Stimulated activated CD8-positive, alpha-beta memory T cell treated with anti-CD3 and anti-CD28 coated beads, Interleukin-12 subunit alpha, Interleukin-12 subunit beta, amount 100 ng/mL, for 1 hour (primary cell): ENCODE results near the gene PABPN1L.

ENCODE experiments used
- DNase-seq: peaks from one replicate; pipeline ENCODE4 v3.0.0-alpha.2; 2020; ENCODE audit warnings: low read depth

PABPN1L gene, protein sequence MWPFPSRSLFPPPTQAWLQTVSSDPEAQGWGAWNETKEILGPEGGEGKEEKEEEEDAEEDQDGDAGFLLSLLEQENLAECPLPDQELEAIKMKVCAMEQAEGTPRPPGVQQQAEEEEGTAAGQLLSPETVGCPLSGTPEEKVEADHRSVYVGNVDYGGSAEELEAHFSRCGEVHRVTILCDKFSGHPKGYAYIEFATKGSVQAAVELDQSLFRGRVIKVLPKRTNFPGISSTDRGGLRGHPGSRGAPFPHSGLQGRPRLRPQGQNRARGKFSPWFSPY

GRCh38 chr16:88866151-88866920 is at the start of gene PABPN1L:
PABPN1L (minus strand) TSS chr16:88866660; CDS start chr16:88866606, 54 bp downstream.
- no peak for DNase-seq

DNA sequence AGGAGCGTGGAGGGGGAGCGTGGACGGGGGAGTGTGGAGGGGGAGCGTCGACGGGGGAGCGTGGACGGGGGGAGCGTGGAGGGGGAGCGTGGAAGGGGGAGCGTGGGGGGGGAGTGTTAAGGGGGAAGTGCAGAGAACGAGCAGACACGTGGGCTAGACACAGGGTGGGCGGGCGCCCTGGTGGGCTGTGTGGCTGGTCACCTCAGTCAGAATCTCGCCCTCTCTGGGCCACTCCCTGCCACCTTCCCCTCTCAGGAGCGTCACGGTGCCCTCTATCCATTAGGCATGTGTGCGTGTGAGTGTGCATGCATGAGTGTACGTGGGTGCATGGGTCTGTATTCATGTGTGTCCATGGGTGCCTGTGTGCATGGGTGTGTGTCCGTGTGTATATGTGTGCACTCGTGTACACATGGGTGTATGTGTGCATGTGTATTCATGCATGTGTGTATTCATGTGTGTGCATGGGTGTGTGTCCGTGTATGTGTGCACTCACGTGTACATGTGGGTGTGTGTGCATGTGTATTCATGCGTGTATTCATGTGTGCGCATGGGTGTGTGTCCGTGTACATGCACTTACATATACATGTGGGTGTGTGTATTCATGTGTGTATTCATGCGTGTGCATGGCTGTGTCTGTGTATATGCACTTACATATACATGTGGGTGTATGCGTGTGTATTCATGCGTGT is 49.3 kb upstream of the PABPN1L start:
- DNase-seq = no peak

- no peak for DNase-seq
Observed at GRCh38 chr16:88914750-88915368, 48.4 kb upstream of the PABPN1L start.

- DNase-seq = no peak
Observed at GRCh38 chr16:88913870-88914269, 47.4 kb upstream of the PABPN1L start.

DNA sequence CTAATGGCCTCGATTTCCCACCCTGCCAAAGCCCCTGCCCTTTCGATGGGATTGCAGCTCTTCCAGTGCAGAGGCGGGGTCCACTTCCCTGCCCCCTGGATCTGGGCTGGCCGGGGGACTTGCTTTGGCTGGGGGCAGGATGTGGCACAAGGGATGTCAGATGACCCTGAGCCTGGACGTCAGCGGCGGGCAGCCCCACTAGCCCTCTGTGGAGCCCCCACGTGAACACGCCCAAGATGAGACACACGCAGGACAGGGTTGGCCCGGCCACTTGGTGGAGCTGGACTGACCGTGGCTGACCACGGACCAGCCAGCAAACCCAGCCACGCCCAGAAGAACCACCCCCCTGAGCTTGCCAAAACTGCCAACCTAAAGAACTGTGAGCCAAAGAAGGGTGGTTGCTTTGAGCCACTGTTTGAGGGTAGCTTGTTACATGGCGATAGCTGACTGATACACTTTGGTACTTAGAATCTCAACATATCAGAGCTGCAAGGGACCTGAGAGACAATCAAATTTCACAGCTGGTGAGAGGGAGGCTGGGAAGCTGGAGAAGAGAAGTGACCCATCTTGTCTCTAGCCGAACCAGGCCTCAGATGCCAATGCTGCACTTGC is 46.6 kb upstream of the PABPN1L start:
- no peak for DNase-seq

DNA sequence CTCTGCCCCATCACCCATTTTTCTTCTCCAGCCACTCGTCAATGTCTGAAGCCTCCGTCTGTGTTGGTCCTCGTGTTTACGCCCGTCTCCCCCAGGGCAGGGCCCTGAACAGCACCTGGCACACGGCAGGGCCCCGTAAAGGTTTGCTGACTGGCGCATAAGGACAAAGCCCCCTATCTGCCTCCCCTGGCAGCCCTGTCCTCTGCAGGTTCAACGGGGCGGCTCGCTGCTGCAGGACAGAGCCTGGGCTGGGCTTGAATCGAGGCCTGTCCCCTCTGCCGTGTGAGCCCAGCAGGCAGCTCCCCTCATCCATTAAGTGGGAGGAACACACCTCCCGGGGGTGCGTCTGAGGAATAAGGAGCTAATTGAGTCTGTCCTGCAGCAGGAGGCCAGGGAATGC is 46.1 kb upstream of the PABPN1L start:
- DNase-seq = no peak

DNA sequence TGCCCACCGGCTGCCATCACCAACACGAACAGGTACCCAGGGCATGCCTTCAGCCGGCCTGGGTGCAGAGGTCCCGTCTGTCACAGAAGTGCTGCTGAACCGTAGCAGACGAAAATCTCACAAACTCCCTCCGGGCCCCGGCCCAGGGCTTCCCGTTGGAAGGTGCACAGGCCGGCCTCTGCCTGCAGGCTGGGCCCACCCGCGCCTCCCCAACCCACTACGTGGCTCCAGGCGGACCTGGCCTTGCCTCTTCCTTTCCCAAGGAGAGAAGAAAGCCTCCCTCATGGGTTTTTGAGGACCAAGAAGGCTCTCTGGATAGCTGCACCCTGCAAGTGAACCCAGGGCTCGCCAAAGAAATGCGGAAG is 45.5 kb upstream of the PABPN1L start:
- DNase-seq = no peak

DNA sequence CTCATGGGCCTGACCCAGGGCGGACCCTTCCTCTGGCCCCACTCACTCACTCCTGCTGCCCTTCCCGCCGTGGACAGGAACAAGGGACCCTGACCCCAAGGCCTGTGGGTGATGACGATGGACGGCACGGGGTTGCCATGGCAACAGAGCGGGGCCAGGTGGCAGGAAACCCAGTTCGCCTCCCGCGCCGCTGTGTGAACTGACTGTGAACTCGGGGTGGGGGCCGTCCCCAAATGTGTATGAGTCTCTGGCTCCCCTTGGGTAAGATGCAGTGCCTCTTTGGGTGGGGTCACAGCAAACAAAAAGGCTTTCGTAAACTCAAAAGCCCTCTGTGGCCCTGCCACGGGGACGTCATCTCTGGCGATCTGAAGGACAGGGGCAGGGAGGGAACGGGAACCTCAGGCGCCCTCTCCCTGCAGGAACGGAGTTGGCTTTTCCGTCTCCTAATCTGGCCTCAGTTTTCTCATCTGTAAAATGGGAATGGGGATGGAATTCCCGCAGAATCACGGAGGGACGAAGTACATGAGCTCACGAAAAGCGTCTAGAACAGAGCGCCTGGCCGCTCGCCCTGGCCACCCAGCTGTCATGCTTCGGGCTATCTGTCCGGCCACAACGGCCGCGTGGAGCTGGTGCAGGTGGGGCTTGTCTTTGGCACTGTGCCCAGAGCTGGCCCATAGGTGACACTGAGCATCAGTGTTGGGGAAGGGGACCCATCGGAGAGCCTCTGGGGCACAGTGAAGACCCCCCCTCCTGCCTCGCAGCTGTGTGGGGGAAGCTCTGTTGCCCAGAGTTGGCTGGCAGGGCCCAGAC is 44.9 kb upstream of the PABPN1L start:
- DNase-seq = no peak

DNA sequence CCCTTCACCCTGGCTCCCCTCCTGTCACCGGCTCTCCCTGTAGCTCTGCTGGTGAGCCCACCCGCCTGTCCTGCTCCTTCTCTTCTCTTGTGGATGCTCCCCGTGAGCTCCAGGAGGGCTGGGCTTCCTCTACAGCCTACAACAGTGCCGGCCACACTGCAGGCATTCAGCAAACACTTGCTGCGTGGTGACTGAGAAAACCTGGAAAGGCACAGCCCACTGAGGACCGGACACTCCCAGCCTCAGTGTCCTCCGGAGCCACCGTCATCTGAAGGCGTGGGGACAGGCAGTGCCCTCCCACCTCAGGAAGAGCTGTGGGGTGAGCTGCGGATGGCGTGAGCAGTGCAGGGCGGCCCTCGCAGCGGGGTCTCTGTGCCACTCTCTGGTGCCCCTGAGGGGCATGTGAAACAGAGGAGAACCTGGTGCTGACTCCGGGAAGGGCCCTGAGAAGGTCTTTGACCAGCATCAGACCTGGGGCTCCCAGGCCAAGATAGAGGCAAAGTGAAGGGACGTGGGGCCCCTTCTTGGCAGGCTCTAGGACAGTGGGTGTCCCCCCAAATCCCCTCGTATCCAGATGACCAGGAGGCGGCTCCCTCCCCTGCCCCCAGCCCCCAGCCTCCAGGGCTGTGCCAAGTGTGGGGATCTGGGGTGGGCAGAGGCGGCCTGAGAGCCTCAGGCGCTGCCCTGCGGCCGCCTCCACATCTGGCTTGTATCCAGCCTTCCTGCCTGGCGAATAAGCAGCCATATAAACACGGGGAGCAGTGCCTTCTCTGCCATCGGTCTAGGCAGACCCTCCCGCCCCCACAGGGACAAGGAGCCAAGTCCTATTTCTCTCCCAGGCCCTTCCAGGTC is 44.0 kb upstream of the PABPN1L start:
- DNase-seq = no peak

GRCh38 chr16:88909431-88910210 is 43.2 kb upstream of the PABPN1L start:
- no peak for DNase-seq

GRCh38 chr16:88908307-88908706 is 41.8 kb upstream of the PABPN1L start:
- no peak for DNase-seq

DNA sequence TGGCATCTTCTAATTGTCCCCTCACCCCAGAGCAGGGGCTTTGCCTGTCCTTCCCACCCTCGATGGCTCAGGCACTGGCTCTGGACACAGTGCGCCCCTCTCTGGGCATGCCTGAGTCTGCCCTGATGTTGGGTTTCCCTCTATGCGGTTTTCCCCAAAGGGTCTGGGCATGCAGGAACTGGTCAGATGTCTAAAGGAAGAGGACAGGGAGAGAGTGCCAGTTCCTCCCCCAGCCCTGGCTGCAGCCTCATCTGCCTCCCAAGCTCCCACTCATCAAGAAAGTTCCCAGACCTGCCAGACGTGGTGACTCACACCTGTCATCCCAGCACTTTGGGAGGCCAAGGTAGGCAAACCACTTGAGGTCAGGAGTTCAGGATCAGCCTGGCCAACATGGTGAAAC is 41.3 kb upstream of the PABPN1L start:
- DNase-seq = no peak

GRCh38 chr16:88906535-88907105 is 40.2 kb upstream of the PABPN1L start:
- DNase-seq = no peak

DNA sequence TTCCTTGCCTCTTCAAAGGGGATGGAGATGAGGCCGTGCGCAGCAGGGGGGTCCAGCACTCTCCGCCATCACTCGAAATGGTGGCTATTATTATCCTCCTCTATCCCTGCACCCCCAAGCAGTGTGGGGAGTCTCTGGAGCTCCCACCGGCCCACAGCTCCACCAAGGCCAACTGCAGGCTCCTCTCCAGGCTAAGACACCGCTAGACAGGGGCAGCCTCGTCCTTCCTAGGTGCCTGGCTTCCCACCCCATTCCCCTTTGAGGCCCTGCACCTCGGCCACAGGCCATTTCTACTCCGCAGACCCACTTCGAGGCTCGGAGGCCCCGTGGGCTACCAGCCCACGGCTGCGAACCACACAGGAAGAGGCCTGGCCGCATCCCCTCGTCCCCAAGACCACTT is 39.6 kb upstream of the PABPN1L start:
- no peak for DNase-seq

GRCh38 chr16:88905563-88905962 is 39.1 kb upstream of the PABPN1L start:
- DNase-seq = no peak

DNA sequence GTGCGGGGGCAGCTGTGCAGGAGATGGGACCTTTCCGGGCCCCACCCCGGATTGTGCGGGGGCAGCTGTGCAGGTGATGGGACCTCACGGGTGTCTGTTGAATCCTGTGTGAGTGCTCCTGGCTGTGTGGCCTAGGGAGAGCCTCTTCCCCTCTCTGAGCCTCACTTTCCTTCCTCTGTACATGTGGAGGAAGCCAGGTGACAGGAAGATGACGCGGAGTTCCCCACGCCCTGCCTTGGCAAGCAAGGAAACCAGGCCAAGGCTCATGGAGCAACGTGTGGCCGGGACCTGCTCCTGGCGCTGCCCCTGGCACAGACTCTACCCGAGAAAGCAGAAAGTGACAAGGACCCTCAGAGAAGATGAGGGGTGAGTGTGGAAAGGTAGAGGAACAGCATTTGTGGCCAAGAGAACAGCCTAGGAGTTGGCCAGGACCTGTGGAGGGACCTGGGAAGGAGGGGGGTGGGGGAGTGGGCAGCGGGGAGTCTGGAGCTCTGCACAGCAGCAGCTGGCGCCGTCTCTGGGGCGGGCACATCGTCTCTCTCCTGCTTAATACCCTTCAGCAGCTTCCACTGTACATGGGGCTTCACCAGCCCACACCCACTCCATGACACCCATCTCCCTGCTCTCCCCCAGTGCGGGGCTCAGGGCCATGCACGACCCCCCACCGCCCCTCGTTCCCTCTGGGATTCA is 38.4 kb upstream of the PABPN1L start:
- no peak for DNase-seq

GRCh38 chr16:88903267-88903666 is 36.8 kb upstream of the PABPN1L start:
- no peak for DNase-seq

DNA sequence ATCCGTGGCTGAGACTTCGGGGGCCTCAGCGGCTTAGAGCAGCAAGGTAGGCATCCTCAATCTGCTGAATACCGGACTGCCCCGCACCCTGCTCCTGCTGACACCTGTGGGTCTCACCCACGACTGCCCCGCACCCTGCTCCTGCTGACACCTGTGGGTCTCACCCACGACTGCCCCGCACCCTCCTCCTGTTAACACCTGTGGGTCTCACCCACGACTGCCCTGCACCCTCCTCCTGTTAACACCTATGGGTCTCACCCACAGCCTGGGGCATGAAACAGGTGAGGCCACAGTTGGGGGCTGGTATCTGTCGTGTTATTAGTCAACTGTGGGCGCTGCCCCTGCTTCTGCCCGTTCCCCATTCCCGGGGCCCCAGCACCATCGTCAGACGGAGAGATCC is 36.3 kb upstream of the PABPN1L start:
- DNase-seq = no peak
